KBM-7 (cell line): ENCODE data around the gene CERS1.

Experiments used
- DNase-seq: peaks from one replicate; pipeline ENCODE4 v3.0.0-alpha.2; 2015
- in situ Hi-C: fragments of 300-500 bp; cut with MboI; formaldehyde crosslinking; loops from 2 replicates; pipeline ENCODE4 v1.14.3; 2020; ENCODE audit warnings: low sequenced_read_pairs, low pct_unique_long_range_greater_than_20kb, mixed read lengths

CERS1 gene

GRCh38 chr19:18895824-18896341, at the start of gene CERS1:
Gene CERS1 (minus strand): TSS chr19:18896158. CDS start chr19:18896072, 86 bp downstream.
- in situ Hi-C loops, result no loop called here
- DNase-seq, result no peak

- in situ Hi-C loops, result no loop called here
- DNase-seq, result no peak
These were observed 49.3 kb upstream of the CERS1 start for GRCh38 chr19:18945297-18945696.

GRCh38 chr19:18943465-18943864, 47.5 kb upstream of the CERS1 start:
- no peak for DNase-seq
- in situ Hi-C loops, result no loop called here

GRCh38 chr19:18942692-18943091, 46.7 kb upstream of the CERS1 start:
- in situ Hi-C loops, result no loop called here
- no peak for DNase-seq

GRCh38 chr19:18941628-18942354, 45.8 kb upstream of the CERS1 start:
- no peak for DNase-seq
- in situ Hi-C loops, result no loop called here

GRCh38 chr19:18940769-18941627, 45.0 kb upstream of the CERS1 start, which contains the start of gene HOMER3:
Gene HOMER3 (minus strand): TSS chr19:18941217. CDS start chr19:18938982, 2,235 bp downstream.
- in situ Hi-C loops, result no loop called here
- DNase-seq, result peak; percentile 27

GRCh38 chr19:18939922-18940768, 44.2 kb upstream of the CERS1 start:
- in situ Hi-C loops, result no loop called here
- no peak for DNase-seq

- no peak for DNase-seq
- in situ Hi-C loops, result no loop called here
These were observed 43.2 kb upstream of the CERS1 start for GRCh38 chr19:18939163-18939562.

- DNase-seq, result no peak
- in situ Hi-C loops, result no loop called here
These were observed 37.3 kb upstream of the CERS1 start for GRCh38 chr19:18933297-18933696.

- no peak for DNase-seq
- in situ Hi-C loops, result no loop called here
These were observed 36.4 kb upstream of the CERS1 start for GRCh38 chr19:18932216-18932841.

GRCh38 chr19:18931316-18932162, 35.6 kb upstream of the CERS1 start:
- in situ Hi-C loops, result no loop called here
- no peak for DNase-seq

GRCh38 chr19:18929311-18929710, 33.4 kb upstream of the CERS1 start:
- no peak for DNase-seq
- in situ Hi-C loops, result no loop called here

GRCh38 chr19:18928018-18928805, 32.3 kb upstream of the CERS1 start:
- DNase-seq, result no peak
- in situ Hi-C loops, result no loop called here

- no peak for DNase-seq
- in situ Hi-C loops, result no loop called here
These were observed 28.8 kb upstream of the CERS1 start for GRCh38 chr19:18924684-18925213.

GRCh38 chr19:18922228-18922985, 26.4 kb upstream of the CERS1 start:
- DNase-seq, result no peak
- in situ Hi-C loops, result no loop called here

GRCh38 chr19:18921593-18921992, 25.6 kb upstream of the CERS1 start:
- DNase-seq, result no peak
- in situ Hi-C loops, result no loop called here
